ENCODE data around the gene SBF2. TPM values are rescaled to one million over a fixed set of nuclear protein-coding genes. Genes with fewer than 3 reads are reported as not detected.
A peak's percentile ranks its signal among the peaks of the same experiment; 100 is the strongest.
"Not testable (repeated sequence)": the region's sequence is repeated elsewhere in the genome, so short reads cannot be mapped to it uniquely, and the experiment has no call there.

SBF2 gene
- total and polyA plus RNA-seq, 9 of the 15 experiments (the other 6 are each of a cell fraction or from before 2014, with no cell fraction given), result 0.80 to 9.5 (median 5.0) TPM

DNA sequence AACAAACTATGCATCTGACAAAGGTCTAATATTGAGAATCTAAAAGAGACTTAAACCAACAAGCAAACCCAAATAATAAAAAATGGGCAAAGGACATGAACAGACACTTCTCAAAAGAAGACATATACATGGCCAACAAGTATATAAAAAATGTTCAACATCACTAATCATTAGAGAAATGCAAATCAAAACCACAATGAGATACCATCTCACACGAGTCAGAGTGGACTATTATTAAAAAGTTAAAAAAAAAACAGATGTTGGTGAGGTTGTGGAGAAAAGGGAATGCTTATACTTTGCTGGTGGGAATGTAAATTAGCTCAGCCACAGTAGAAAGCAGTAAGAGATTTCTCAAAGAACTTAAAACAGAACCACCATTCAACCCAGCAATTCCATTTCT is 348.3 kb downstream of the SBF2 start:
- H3K4me3 ChIP-seq; POLR2A ChIA-PET; H3K79me2 ChIP-seq (ENCODE audit: control insufficient read depth, insufficient read depth, low read length); H3K9ac ChIP-seq (ENCODE audit: insufficient read depth in 1 of 2, low read depth in 2 of 2, low read length in 2 of 2); ATAC-seq; CTCF ChIA-PET (ENCODE audit: low intra/inter-chr PET ratio); intact Hi-C loops (cut with micrococcal nuclease); H2AFZ ChIP-seq (ENCODE audit: low read depth, low read length); BruUV-seq (replicated peaks); H3K9me1 ChIP-seq (ENCODE audit: control insufficient read depth, insufficient read depth, low read length); DNase-seq (ENCODE audit: extremely low read depth in 1 of 4, low spot score in 3 of 4); H3K36me3 ChIP-seq (ENCODE audit: control insufficient read depth, insufficient read depth, low read length); H3K4me2 ChIP-seq (ENCODE audit: insufficient read depth, low read length); FAIRE-seq; in situ Hi-C loops (cut with MboI); H3K4me1 ChIP-seq (replicated peaks in 1 of 2; ENCODE audit: control insufficient read depth in 2 of 2, insufficient read depth in 2 of 2, low read length in 2 of 2); H4K20me1 ChIP-seq (replicated peaks; ENCODE audit: control insufficient read depth, insufficient read depth, low read length); H3K27me3 ChIP-seq (ENCODE audit: control insufficient read depth in 2 of 2, insufficient read depth in 2 of 2, low read length in 2 of 2); H3K9me3 ChIP-seq (replicated peaks; ENCODE audit: control insufficient read depth, insufficient read depth, low read depth, low read length); H3K27ac ChIP-seq (ENCODE audit: extremely low read depth, low read depth, low read length): not testable (repeated sequence)
- 0% methylated on average over 1 of the region's 1 CpG for WGBS (ENCODE audit: insufficient coverage, low coverage, missing lambda C conversion rate)
- TF ChIP-seq AFF1 (IDR thresholded peaks at IDR 0.05; ENCODE audit: low read depth in 1 of 2, partially characterized antibody in 2 of 2), result peak in 1 of 2 experiments; percentile 97
